Activated CD4-positive, alpha-beta T cell treated with anti-CD3 and anti-CD28 coated beads for 4 hours (primary cell): ENCODE data around the gene KLHL1.

Experiments
- DNase-seq, 2 donors: peaks; one replicate each; pipeline ENCODE4 v3.0.0-alpha.2; 2020

The KLHL1 gene

GRCh38 chr13:70014337-70014736 is 93.9 kb downstream of the KLHL1 start:
- no peak for DNase-seq

- no peak for DNase-seq
Observed at GRCh38 chr13:69999875-70000274, 108.4 kb downstream of the KLHL1 start.

- DNase-seq: no peak
Observed at GRCh38 chr13:69997061-69997460, 111.2 kb downstream of the KLHL1 start.

- no peak for DNase-seq
Observed at GRCh38 chr13:69980799-69981198, 127.5 kb downstream of the KLHL1 start.

- DNase-seq: no peak
Observed at GRCh38 chr13:69975496-69975895, 132.8 kb downstream of the KLHL1 start.

- DNase-seq: no peak
Observed at GRCh38 chr13:69970520-69970919, 137.7 kb downstream of the KLHL1 start.

- no peak for DNase-seq
Observed at GRCh38 chr13:69959046-69959445, 149.2 kb downstream of the KLHL1 start.

GRCh38 chr13:69956839-69957238 is 151.4 kb downstream of the KLHL1 start:
- DNase-seq: no peak

GRCh38 chr13:69956349-69956748 is 151.9 kb downstream of the KLHL1 start:
- no peak for DNase-seq

- no peak for DNase-seq
Observed at GRCh38 chr13:69955271-69955670, 153.0 kb downstream of the KLHL1 start.

- DNase-seq: no peak
Observed at GRCh38 chr13:69951412-69951811, 156.8 kb downstream of the KLHL1 start.

- DNase-seq: no peak
Observed at GRCh38 chr13:69950160-69950559, 158.1 kb downstream of the KLHL1 start.

- no peak for DNase-seq
Observed at GRCh38 chr13:69948016-69948415, 160.2 kb downstream of the KLHL1 start.

GRCh38 chr13:69947582-69947981 is 160.7 kb downstream of the KLHL1 start:
- no peak for DNase-seq

- no peak for DNase-seq
Observed at GRCh38 chr13:69946511-69946910, 161.7 kb downstream of the KLHL1 start.

GRCh38 chr13:69935043-69935442 is 173.2 kb downstream of the KLHL1 start:
- DNase-seq: no peak

GRCh38 chr13:69928262-69928661 is 180.0 kb downstream of the KLHL1 start:
- DNase-seq: no peak

GRCh38 chr13:69921156-69921555 is 187.1 kb downstream of the KLHL1 start:
- DNase-seq: no peak

- DNase-seq: no peak
Observed at GRCh38 chr13:69912630-69913029, 195.6 kb downstream of the KLHL1 start.

- DNase-seq: no peak
Observed at GRCh38 chr13:69910800-69911199, 197.5 kb downstream of the KLHL1 start.

GRCh38 chr13:69904784-69905183 is 203.5 kb downstream of the KLHL1 start:
- DNase-seq: no peak

- no peak for DNase-seq
Observed at GRCh38 chr13:69903081-69903480, 205.2 kb downstream of the KLHL1 start.

- no peak for DNase-seq
Observed at GRCh38 chr13:69882451-69882850, 225.8 kb downstream of the KLHL1 start.

GRCh38 chr13:69879936-69880335 is 228.3 kb downstream of the KLHL1 start:
- no peak for DNase-seq

- no peak for DNase-seq
Observed at GRCh38 chr13:69872321-69873047, 235.8 kb downstream of the KLHL1 start.
